ENCODE results near the gene KRTAP9-1.

The KRTAP9-1 gene

DNA sequence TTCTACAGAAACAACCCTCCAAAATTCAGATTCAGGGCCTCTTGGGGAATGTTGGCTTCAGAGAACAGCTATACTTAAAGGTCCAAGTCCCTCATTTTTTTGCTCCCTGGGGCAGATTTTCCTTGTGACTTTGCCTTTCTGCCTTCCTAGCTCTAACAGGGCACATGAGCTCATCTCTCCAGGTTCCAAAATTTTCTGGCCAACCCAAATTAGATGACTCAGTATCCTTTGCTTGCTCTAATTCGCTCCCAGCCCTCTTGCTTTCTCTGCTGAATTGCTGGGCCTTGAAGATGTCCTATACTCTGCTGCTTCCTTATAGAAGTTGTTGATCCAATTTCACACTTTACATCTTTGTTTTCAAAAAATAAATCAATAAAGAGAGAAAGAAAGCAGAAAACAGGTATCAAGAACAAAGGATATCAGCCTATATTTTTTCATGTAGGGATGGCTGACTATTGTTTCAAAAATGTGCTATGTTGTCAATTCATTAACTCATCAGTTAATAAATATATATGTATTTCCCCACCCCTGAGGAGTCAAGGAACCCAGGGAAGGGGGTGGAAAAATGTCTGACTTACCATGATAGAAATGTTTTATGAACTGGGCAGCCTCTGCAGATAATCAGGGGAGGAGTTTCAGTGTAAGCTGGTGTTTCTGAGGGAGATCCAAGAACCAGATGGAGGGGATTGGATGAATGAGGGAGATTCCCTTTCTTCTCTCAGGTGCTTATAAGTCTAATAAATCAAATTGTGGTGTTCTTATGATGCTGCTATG lies 10.7 kb upstream of the KRTAP9-1 start:
- DNase-seq (ENCODE audit: low read depth): no peak
- TF ChIP-seq, protein P1, sequence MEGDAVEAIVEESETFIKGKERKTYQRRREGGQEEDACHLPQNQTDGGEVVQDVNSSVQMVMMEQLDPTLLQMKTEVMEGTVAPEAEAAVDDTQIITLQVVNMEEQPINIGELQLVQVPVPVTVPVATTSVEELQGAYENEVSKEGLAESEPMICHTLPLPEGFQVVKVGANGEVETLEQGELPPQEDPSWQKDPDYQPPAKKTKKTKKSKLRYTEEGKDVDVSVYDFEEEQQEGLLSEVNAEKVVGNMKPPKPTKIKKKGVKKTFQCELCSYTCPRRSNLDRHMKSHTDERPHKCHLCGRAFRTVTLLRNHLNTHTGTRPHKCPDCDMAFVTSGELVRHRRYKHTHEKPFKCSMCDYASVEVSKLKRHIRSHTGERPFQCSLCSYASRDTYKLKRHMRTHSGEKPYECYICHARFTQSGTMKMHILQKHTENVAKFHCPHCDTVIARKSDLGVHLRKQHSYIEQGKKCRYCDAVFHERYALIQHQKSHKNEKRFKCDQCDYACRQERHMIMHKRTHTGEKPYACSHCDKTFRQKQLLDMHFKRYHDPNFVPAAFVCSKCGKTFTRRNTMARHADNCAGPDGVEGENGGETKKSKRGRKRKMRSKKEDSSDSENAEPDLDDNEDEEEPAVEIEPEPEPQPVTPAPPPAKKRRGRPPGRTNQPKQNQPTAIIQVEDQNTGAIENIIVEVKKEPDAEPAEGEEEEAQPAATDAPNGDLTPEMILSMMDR (IDR thresholded peaks at IDR 0.05; ENCODE audit: control insufficient read depth, extremely low read depth, insufficient read depth): no peak
- H3K4me3 ChIP-seq (ENCODE audit: low read depth, low read length): no peak overlapping the region

DNA sequence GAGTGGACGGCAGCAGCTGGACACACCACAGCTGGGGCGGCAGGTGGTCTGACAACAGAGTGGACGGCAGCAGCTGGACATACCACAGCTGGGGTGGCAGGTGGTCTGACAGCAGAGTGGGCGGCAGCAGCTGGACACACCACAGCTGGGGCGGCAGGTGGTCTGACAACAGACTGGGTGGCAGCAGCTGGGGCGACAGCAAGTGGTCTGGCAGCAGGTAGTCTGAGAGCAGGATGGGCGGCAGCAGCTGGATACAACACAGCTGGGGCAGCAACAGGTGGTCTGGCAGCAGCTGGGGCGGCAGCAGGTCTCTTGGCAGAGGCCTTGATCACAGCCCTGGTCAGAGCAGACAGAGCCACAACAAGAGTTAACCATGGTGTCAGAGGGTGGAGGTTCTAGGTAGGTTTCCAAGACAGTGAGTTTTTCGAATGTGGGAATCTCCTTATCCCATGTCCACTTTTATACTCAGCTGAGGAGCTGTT lies 5.2 kb upstream of the KRTAP9-1 start, which contains the start of gene KRTAP4-1:
Gene KRTAP4-1, minus strand, starts transcription at position 432 of the 482 bp plus-strand sequence. Its CDS starts 57 bp downstream, at position 375.
- H3K4me3 ChIP-seq (ENCODE audit: low read depth, low read length): no peak within 1 kb of the TSS
- TF ChIP-seq, protein P1 (IDR thresholded peaks at IDR 0.05; ENCODE audit: control insufficient read depth, extremely low read depth, insufficient read depth): no peak
- DNase-seq (ENCODE audit: low read depth): no peak

DNA sequence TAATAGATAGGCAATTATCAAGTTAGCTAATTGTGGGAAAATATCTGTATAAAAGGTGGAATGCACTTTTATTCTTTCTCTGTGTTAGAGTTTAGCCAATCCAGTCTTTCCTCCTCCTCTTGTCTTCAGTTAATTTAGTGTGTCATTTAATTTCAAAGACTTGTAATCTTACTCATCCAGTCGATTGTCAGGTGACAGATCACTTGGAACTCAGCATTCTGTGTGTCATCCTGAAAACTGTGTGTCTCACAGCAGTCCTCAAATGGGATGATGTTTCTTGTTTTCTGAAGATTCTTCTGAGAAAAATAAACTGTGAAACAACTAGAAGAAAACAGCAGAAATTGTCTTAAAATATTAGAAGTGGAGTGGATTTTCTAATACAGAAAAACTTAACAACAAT lies 4.7 kb upstream of the KRTAP9-1 start:
- no peak for DNase-seq (ENCODE audit: low read depth)
- H3K4me3 ChIP-seq (ENCODE audit: low read depth, low read length): no peak overlapping the region
- TF ChIP-seq, protein P1 (IDR thresholded peaks at IDR 0.05; ENCODE audit: control insufficient read depth, extremely low read depth, insufficient read depth): no peak

DNA sequence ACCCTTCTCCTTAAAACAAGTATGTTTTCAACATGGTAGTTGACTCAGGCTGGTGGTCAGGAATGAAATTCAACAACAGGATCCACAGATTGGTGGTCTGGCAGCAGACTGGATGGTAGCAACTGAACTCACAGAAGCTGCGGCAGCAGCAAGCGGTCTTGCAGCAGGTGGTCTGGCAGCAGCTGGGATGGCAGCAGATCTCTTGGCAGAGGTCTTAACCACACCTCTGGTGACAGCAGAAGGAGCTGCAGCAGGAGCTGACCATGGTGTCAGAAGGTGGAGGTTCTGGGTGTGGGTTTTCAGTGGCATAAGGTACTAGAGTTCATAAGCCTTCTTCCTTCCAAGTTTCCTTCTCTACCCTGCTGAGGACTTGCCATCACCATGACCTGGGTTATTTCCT lies 2.8 kb upstream of the KRTAP9-1 start:
- TF ChIP-seq, protein P1 (IDR thresholded peaks at IDR 0.05; ENCODE audit: control insufficient read depth, extremely low read depth, insufficient read depth): no peak
- no peak overlapping the region for H3K4me3 ChIP-seq (ENCODE audit: low read depth, low read length)
- DNase-seq (ENCODE audit: low read depth): no peak

DNA sequence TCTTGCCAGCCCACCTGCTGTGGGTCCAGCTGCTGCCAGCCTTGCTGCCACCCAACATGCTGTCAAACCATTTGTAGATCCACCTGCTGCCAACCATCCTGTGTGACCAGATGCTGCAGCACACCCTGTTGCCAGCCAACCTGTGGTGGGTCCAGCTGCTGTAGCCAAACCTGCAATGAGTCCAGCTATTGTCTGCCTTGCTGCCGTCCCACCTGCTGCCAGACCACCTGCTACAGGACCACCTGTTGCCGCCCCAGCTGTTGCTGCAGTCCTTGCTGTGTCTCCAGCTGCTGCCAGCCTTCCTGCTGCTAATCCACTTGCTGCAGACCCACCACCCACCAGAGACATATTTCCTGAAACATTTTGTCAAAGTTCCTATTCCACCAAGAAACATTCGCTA lies 641 bp downstream of the KRTAP9-1 start:
- TF ChIP-seq, protein P1 (IDR thresholded peaks at IDR 0.05; ENCODE audit: control insufficient read depth, extremely low read depth, insufficient read depth): no peak
- no peak for DNase-seq (ENCODE audit: low read depth)
- no peak overlapping the region for H3K4me3 ChIP-seq (ENCODE audit: low read depth, low read length)

DNA sequence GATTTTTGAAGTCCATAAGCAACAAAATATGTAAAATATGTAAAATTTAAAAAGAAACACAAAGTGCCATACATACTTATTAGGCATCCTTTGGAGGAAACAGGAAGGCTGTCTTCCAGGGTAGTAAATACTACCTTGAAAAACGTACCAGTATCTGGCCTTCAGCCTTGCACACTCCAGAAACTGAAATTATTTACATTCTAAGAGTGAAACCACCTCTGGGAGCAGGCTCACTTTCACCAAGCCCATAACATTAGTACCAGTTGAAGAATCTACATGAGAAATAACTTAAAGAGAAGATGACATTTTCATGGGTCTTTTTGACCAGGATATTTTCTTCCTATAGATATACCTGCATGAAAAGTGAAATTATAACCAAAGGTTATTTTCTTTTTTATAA lies 6.4 kb downstream of the KRTAP9-1 start:
- no peak overlapping the region for H3K4me3 ChIP-seq (ENCODE audit: low read depth, low read length)
- no peak for DNase-seq (ENCODE audit: low read depth)
- TF ChIP-seq, protein P1 (IDR thresholded peaks at IDR 0.05; ENCODE audit: control insufficient read depth, extremely low read depth, insufficient read depth): no peak
